Stimulated activated CD4-positive, alpha-beta T cell treated with anti-CD3 and anti-CD28 coated beads, Interleukin-1b, Interleukin-23, amount 100 ng/mL, for 1 hour (primary cell): ENCODE measurements around the gene GFM1.
"Not testable (repeated sequence)": the region's sequence is repeated elsewhere in the genome, so short reads cannot be mapped to it uniquely, and the experiment has no call there.

Experiments used
- DNase-seq, 2 donors: peaks; one replicate each; pipeline ENCODE4 v3.0.0-alpha.2; 2020; ENCODE audit warnings: low read depth in 2 of 2

GFM1 gene

DNA sequence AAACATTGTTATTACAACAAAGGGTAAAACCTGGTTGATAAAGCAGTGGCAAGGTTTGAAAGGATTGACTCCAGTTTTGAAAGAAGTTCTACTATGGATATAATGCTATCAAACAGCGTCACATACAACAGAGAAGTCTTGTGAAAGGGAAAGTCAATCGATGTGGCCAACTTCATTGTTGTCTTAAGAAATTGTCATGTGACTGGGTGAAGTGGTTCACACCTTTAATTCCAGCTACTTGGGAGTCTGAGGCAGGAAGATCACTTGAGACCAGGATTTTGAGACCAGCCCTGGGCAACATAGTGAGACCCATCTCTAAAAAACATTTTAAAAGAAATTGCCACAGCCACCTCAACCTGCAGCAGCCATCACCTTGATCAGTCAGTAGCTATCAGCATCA lies 34.4 kb downstream of the GFM1 start:
- no peak for DNase-seq

DNA sequence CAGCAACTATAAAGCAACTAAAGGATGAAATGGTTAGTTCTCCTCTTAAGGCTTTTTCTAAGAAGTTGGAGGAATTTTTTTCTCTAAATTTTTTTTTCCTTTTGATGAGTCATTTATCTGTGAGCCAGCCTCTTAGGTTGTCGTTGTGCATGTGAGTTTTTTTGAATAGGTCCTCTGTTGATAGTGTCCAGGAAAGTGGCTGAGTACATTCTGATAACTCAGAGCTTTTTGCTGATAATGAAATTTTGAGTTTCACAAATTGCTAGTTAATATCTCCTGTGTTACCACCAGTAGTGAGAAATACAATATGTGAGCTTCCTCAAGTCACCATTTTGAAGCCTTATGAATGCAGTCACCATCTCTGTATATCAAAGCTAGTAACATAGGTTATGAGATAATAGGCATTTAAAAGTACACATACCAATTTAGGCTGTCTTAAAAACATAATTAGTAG lies 35.2 kb downstream of the GFM1 start:
- no peak for DNase-seq

DNA sequence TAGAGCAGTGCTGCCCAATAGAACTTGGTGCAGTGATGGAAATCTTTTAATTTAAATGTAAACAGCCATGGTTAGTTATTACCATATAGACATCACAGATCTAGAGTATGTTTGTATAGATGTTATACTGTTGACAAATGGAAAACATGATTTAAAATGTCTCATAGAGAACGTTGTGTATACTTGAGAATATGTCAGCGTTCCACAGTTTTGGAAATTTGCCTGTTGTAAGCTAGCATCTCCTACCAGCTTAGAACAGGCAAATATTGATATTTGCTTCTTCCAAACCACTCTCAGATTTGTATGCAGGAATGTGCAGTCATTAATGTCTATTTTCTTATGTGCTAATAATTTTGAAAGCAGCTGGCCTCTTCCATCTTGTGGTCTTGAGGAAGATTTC lies 36.5 kb downstream of the GFM1 start:
- DNase-seq, result no peak

DNA sequence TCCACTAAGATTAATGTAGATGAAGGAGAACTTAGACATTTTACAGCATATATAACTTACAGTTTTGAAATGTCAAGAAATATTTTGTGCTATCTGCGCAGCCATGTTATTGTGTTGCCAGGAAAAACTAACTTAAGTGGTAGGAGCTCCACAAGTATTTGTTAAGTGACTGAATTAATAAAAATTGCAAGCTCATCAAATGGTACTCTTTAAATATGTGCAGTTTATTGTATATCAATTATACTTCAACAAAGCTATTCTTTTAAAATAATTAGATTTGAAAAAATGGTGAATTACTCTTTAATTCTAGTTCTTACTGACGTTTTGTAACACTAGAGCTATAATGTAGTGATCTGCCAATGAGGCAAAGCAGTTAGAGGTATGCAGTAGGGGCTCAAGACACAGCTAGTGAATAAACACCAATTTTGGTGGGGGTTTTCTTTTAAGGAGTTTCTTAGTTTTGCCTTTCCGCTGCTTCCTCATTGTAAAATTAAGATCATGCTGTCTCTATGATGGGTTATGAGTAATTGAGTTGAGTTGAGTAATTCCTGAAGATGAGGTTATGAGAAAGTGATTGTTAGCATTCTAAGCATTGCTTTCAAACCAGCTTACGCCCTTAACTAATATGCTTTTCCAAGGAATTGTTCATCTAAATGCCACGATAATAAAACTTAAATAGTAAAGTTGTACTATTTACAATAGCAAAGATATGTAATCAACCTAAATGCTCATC lies 39.1 kb downstream of the GFM1 start:
- no peak for DNase-seq

DNA sequence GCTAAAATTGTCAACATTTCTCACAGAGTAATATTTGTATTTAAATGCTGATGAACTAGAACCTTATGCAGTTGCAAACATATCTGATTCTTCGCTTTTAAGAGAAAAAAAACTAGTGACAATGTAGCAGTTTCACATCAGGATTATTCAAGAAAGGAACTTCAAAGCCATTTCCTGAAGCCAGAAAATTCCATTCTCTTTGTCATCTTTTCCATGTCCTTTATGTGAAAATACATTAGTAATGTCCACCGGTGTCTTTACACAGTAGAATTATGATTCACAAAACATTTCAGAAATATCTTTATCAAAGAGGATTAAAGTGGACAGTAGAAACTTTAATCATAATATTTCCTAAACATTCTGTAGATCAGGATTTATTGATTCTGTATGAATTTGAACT lies 40.8 kb downstream of the GFM1 start:
- DNase-seq, result no peak

DNA sequence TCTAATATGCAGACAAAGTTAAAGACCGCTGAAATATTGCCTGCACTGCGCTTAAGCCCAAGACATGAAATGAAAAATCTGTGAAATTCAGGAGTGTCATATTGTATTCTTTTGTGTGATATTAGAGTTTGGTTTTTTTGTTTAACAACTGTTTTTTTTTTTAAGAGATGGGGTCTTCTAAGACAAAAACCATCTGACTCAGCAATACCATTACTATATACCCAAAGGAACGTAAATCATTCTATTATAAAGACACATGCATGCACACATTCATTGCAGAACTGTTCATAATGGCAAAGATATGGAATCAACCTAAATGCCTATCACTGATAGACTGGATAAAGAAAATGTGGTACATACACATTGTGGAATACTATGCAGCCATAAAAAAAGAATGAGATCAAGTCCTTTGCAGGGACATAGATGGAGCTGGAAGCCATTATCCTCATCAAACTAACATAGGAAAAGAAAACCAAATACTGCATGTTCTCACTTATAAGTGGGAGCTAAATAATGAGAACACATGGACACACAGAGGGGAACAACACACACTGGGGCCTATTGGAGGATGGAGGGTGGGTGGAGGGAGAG lies 49.6 kb downstream of the GFM1 start:
- DNase-seq, result not testable (repeated sequence)

DNA sequence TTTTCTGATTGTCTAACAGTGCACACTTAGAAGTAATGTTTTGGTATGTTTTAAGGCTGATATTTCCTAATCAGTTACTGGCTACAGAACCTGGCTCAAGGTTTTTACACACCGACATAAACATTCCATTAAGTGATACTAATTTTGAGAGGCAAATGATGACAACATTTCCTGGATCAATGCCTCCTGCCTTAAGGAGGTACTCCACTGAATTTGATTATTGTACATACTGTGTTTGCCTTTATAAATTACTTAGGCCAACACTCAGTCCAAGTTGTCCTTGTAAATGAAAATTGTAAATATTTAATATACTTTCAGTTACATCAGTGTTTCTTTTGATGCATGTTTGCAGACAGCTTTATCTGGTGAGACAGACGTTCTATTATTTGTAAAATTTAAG lies 52.3 kb downstream of the GFM1 start:
- DNase-seq, result no peak

DNA sequence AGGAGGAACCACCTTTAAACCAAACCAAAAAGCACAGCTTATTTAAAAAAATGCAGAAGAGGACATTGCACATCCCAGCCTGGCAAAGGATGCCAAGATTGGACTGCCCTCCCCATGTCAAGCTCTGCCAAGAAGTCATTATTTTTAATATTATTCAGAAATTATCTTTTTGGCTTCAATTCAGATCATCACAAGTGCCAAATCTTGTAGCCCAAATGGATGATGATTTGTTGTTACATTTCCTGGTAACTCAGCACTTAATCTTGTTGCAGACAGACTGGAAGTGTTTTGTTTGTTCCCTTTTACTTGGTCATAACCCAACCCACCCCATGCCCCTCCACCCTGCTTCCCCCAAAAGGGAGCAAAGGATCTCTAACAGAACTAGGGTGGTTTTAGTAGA lies 56.2 kb downstream of the GFM1 start:
- no peak for DNase-seq

DNA sequence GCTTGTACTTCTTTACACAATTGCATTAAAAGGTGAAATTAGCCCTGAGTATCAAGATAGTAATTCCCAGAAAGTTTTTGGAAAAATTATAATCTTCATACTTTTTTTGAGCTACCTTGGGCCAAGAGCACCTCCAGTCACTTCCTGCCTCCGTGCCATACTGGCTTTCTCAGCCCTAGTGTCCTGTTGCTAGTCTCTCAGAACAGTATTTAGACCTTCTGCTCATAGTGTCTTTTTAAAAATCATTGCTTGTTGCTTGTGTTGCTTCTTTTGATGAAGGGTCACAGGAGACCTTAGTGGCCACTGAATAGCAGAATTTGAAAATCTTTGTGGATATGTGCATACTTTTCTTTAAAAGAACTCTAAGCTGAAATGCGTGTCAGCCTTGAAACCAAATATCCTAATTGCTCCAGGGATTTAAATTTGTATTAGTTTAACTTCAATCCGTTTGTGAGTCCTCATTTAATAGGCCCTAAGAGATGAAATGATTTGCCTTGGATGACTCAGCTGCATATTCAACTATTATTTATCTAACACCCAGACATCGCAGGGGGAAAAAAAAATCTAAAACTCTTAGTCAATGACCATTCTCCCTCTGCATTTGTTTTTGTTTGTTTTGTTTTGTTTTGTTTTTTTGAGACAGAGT lies 57.2 kb downstream of the GFM1 start:
- DNase-seq, result no peak

DNA sequence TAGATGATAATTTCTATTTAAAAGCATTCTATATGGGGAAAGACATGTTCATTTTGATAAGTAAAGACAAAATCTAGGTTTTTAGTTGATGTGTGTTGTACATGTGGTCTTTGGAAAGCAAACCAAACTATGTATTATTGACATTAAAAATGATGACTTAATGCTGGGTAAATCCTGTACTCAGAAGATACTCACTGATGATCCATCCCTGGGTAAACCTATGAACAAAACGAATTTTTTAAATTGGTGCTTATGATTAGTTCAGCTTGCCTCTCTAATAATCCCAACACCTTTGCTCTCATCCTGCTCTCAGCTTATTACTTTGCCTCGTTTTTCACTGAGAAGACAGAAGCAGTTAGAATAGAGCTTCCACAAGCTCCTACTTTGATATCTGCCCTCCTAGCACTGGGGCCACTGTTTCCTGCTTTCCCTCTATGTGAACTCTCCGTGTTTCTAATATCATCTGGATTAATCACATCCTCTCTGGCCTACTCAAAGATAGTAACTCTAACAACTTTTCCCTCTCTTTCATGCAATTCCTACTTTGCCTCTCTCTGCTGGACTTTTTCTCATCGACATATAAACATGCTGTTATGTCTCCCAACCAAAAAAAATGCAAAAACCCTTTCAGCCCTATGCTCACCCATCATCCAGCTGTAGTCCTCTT lies 58.6 kb downstream of the GFM1 start:
- DNase-seq, result no peak

DNA sequence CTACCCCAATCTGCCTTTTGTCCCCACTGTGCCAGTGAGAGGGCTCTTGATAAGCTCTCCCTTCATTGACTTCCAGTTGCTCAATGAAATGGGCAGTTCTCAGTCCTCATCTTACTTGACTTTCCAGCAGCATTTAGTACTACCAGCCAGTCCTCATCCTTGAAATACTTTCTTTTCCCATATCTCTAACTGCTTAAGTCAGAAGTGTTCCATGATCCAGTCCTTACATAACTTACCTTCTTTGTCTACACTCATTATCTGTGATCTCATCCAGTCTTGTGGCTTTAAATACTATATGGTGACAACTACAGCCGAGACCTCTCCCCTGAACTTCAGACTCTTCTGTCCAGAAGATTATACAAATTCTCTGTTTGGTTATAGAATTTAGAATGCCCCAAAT lies 59.2 kb downstream of the GFM1 start:
- no peak for DNase-seq

DNA sequence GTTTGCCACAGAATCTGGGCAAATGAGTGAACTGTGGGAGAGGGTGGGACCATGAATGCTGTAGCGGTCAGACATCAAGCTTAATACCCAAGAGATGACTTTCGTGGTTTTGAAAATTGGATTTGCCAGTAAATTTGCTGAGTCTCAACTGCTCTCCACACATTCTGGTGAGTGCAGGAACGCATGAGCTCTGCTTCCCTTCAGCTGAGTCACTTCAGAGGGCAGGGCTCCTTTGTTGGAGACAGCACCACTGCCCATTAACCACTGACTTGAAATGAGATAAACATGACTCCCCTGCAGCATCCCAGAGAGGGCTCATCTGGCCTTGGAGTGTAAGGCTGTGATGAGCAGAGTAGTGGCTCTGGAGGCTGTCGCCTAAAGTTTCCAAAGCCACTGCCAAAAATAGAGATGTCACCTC lies 65.3 kb downstream of the GFM1 start:
- no peak for DNase-seq

DNA sequence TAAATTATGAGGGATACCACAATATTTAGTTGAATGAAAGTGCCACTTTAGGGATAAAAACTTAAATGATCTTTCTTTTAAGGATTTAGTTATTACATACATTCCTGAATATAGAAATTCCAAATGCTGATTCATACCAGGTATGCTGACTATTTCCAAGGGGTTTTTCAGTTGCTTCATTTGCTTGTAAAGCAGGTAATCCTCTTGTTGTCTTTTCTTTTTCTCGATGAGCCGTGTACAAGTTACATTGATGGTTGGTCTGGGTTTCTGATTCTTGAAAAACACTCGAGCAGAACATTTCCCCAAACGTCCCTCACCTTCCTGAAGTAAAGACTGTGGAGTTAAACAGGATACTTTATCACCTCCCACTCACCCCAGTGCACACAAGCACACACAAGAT lies 66.3 kb downstream of the GFM1 start:
- DNase-seq, result no peak

DNA sequence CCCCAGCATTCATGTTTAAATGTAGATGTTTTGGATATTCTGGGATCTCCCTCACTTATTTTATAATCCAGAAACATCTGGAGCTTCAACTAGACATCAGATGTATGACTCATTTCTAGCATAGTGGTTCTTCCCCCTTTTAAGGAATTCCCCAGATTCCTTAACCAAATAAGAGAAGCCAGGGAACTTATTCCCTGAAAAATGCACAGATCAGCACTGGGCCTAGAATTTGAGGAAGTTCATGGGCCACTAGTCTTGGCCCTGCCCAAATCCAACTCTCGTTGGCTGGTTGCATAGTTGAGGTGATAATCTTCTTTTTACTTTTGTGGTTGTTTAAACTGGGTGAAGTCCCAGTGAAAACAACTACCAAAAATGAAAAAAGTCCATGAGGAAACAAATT lies 67.6 kb downstream of the GFM1 start:
- DNase-seq, result no peak

DNA sequence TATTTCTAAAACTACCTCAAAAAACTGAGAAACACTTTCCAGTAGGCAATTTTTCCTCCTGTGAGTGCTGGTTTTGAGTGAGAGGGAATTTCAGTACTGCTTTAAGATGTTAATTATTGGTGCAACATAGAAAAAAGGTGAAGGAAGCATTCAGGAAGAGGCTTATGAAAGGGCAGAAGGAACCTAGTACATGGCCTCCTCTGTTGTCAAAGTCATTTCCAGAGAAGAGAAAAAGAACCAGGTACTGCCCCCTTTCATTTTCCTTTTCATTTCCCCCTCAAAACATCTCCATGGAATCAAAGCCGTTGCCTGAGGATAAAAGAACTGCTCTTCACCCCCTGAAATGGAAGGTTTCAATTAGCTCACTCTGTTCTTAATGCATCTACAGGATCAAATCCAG lies 68.1 kb downstream of the GFM1 start:
- DNase-seq, result no peak

DNA sequence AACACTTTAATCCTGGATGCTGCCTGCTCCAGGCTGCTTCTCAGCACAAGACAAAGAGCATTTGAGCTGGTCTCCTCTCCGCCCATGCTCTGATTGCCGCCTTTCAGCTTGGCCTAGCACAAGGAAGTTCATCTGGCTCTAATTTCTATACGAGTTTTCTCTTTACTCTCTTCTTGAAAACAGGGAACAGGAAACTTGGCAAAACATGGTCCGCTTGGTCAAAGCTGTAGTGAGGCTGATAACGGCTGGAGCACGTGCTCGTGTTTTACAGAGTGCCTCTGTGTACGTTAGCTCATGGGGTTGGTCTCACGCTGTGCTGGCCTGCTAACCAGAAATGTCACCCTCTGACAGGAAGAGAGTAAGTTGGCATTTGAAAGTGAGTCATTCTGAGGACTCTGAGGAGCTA lies 68.8 kb downstream of the GFM1 start:
- no peak for DNase-seq

DNA sequence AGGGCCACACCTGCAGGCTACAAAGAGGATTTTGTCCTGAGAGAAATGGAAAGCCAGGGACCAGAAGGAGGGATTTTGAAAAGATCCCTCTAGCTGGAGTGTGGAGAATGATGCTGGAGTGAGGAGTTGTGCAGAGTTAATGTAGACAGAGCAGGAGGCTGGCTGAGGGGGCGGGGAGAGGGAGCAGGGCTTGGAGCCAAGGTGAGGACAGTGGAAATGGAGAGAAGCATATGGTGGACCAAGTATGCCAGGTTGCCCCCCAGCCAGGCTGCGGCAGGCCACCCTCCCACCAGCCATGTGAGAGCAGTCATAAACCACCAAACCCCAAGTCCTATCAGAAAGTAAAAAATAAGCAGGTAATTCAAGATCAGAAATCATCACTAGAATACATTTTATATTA lies 73.2 kb downstream of the GFM1 start:
- no peak for DNase-seq

DNA sequence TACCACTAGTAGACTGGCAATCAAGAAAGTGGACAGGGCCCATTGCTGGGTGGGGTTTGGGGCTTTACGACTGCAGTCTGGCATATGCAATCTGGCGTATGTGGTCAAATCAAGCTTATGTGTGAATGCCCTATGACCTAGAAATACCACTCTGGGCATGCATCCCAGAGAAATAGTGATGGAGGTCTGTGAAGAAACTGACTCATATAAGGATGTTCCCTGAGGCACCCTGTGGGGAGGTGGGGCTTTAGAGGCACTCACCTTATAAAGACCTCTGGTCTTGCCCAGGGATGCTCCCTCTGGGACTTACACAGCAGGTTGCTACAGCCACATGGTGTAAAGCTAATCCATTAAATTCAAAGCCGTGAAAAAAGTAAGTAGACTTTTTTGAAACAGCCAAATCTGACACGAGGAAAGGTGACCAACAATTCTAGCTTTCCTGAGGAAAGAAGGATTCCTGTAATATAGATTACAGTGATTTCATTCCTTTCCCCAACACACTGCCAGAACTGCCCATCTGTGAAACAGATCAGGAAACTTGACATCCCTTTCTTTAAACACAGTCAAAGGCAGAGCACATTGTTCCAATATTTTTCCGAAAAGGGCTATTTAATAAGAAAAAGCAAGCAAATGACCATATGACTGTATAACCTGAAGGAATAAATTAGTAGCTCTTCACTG lies 74.3 kb downstream of the GFM1 start:
- no peak for DNase-seq

DNA sequence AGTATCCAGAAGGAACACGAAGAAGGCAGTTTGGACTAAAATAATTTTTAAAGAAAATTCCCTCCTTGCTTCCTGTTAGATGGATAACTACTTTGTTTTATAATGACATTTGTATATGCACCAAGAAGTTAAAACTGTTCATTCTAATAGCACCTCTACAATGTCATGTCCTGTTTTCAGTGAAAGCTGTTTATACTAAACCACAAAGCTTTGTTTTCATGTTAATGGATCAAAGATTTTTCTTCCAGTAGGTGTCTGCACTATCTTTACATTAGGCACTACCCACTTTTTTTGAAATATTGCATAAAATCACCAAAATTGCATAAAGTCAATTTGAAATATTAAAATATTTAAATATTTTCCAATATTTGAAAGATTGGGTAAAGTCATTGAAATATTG lies 77.8 kb downstream of the GFM1 start:
- DNase-seq, result no peak

DNA sequence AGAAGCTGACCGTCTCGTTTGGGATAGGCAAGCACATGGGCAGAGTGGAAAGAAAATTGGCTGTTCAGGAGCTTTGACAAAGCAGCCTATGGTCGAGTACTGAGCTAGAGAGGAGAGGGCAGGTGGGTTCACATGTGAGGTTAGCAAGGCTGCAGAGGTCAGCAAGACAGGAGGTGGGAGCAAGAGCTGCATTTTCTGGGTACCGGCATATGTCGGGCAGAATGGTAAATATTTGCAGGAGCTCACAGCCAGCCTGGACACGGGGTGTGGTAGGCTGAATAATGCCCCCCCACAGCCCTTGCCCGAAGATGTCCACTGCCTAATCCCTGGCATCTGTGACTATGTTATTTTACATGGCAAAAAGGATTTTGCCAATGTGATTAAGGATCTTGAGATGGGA lies 79.7 kb downstream of the GFM1 start:
- no peak for DNase-seq

DNA sequence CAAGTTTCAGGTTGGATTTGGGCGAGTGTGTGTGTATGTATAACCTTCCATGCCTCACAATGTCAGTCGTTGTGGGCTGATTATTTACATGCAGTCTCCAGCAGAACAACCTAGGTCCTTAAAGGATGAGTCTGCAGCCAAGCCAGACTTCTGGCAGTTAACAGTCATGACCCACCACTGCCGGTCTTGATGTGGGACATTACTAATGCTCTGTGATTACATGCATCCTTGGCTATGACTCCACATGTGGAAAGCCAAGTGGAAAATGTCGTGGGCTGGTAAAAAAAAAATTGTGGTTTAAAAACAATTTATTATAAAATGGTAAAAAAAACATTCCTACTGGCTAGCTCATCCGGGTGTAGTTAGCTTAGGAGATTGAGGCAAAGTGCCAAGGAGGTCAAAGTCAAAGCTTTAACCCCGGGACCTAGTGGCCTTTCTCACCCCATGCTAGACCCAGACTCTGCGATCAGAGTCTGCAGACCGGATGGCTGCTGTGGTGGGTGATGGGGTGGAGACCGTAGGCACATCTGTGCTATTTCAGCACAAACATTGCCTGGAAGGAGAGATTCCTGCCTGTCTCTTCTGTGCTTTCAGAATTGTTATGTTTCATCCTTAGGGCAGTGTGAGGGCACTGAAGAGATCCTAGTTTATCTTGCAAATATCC lies 81.2 kb downstream of the GFM1 start:
- DNase-seq, result no peak
